Hepatocyte (in vitro differentiated cells): ENCODE results near the gene PCYOX1L.

Experiments used
- EZH2phosphoT487 ChIP-seq: fragments of 200-600 bp; sonication (generic); IDR thresholded peaks from one replicate; pipeline ENCODE4 v1.6.1; 2018; ENCODE audit warnings: antibody characterized with exemption, mild to moderate bottlenecking, low read depth, moderate library complexity; ENCODE audit not compliant: unreplicated experiment, severe bottlenecking
- TF ChIP-seq, protein P1 (sequence below): fragments of 200-600 bp; sonication (generic); IDR thresholded peaks from 2 replicates; pipeline ENCODE4 v1.5.1; 2016; ENCODE audit warnings: antibody characterized with exemption, mild to moderate bottlenecking; ENCODE audit not compliant: poor library complexity

DNA sequence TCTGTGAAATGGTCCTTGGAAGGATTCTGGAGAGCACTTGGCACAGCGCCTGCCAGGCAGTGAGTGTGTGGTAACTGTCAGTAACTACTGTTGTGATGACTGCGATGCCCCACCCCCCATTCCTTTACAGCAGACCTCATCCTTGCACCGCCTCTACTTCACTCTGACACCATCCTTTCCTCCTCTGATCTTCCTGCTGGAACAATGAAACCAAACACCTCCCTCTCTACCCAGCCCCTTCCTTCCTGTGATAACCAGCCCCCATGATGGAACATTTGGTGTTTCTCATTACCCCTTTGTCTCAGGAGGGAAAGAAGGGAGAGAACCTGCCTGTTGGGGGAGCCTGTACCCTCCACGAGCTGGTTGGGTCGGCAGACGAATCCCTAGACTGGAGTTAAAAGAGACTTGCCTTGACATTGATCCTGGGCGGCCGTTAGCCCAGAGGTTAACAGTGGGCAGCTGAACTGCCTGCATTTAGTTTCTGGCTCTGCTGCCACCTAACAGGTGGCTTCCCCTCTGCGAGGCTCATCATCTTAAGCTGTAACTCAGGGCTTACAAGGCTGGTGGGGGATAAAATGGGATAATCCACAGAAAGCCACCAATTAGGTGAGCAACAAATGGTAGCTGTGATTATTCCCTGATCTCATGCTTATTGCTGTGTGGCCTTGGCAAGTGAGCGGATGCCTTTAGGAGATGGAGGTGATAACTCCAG, 46.7 kb upstream of the PCYOX1L start:
- no peak for TF ChIP-seq EZH2phosphoT487
- TF ChIP-seq, protein P1, sequence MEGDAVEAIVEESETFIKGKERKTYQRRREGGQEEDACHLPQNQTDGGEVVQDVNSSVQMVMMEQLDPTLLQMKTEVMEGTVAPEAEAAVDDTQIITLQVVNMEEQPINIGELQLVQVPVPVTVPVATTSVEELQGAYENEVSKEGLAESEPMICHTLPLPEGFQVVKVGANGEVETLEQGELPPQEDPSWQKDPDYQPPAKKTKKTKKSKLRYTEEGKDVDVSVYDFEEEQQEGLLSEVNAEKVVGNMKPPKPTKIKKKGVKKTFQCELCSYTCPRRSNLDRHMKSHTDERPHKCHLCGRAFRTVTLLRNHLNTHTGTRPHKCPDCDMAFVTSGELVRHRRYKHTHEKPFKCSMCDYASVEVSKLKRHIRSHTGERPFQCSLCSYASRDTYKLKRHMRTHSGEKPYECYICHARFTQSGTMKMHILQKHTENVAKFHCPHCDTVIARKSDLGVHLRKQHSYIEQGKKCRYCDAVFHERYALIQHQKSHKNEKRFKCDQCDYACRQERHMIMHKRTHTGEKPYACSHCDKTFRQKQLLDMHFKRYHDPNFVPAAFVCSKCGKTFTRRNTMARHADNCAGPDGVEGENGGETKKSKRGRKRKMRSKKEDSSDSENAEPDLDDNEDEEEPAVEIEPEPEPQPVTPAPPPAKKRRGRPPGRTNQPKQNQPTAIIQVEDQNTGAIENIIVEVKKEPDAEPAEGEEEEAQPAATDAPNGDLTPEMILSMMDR, result no peak
